GM21529 (cell line): ENCODE measurements around the gene CIDEA.
"Not testable (repeated sequence)": the region's sequence is repeated elsewhere in the genome, so short reads cannot be mapped to it uniquely, and the experiment has no call there.

ENCODE experiments used
- ATAC-seq: cut with Tn5 transposase; IDR thresholded peaks from one replicate; pipeline ENCODE4 v1.9.1; 2021; ENCODE audit not compliant: unreplicated experiment

The CIDEA gene, protein sequence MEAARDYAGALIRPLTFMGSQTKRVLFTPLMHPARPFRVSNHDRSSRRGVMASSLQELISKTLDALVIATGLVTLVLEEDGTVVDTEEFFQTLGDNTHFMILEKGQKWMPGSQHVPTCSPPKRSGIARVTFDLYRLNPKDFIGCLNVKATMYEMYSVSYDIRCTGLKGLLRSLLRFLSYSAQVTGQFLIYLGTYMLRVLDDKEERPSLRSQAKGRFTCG

DNA sequence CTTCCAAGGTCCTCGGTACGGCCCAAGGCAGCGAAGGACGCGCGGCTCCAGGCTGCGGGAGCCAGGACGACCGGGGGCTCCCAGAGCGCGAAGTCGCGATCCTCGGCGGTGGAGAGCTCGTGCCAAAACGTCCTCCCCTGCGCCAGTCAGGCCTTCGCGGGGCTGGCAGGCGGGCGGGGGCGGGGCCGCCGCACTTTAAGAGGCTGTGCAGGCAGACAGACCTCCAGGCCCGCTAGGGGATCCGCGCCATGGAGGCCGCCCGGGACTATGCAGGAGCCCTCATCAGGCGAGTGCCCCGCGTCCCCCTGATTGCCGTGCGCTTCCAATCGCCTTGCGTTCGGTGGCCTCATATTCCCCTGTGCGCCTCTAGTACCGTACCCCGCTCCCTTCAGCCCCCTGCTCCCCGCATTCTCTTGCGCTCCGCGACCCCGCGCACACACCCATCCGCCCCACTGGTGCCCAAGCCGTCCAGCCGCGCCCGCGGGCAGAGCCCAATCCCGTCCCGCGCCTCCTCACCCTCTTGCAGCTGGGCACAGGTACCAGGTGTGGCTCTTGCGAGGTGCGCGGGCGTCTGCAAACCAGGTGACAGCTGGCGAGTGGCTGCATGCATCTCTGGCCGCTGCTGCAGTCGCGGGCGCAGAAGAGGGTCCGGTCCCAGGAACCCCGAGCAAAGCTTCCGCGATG is at the start of gene CIDEA:
Gene CIDEA, plus strand, starts transcription at position 226 of the 684 bp plus-strand sequence. Its CDS starts 23 bp downstream, at position 249.
- ATAC-seq, result no peak

DNA sequence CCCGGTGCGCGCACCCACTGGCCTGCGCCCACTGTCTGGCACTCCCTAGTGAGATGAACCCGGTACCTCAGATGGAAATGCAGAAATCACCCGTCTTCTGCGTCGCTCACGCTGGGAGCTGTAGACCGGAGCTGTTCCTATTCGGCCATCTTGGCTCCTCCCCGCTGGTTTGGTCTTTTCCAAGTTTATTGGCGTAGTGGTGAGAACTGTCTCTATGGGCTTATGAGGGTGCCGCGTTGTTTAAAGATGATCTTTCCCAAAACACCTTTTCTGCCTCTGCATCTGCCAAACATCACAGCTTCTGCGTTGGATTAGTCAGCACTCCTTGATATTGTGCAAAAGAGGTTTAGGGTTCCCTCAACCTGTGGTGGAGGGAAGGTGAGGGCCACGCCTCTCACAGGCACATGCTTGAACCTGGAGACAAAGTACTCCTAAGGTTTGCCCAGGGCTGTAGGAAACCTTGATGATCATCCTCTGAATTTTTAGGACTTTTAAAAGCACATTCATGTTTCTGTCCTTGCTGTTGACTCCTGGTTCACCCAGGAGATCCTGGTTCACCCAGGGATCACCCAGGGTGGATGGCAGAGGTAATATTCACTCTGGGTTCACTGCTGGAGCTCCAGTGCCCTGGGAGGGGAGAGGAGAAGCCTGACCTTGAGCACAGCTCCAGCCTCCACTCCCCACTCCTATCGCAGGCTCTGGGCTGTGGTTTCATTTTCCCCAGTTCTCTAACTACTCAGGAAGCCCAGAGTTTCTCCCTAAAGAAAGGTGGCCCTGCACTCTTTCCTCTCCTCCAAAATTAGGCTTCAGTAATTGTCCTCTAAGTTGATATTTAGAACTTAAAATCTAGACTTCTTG is 45.6 kb upstream of the CIDEA start:
- ATAC-seq, result not testable (repeated sequence)

DNA sequence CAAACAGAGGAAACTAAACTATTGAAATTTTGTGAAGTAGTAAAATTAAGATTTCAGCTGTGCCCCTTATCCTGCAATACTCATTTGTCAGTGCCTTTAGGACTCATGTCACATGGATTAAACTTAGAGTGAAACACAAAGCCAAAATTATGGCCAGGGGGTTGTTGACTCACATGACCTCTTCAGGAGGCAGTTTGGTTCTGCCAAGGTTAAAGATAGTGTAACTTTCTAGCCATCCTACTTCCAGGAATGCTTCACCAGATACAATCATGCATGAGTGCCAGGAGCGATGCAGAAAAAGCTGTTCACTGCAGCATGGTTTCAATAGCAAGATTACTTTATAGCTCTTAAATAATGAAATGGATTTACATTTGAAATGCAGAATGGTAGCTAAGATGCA is 41.9 kb upstream of the CIDEA start:
- ATAC-seq, result not testable (repeated sequence)

DNA sequence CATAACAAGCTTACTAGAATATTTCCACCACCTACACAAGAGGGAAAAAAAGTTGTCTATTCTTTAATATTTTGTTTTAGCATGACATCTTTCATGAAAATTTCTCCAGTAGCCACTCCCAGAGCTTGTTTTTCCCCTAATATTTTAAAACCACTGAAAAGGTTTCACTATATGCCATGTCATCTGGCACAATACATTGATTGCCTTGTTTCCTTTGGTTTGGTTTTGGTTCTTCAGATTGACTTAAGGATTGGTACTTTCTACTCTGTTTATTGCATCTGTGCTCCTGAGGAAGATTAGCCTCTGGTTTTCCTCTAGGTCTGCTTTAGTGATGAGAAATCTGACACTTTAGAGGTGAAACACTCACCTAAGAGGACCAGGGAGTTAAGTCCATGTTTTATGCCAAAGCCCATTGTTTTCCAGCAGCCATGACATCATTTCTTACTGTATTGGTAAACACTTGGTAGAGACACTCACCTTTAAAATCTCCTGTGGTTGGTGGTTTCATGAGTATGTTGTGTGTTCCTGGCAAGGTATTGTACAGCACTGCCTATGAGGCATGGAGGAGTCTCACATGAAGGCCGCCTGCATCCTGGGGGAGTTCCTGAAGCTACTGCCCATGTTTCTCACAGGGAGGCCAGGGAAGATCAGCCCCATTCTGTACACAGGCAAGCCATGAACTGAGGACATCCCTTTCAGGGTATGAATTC is 39.7 kb upstream of the CIDEA start:
- ATAC-seq, result not testable (repeated sequence)

DNA sequence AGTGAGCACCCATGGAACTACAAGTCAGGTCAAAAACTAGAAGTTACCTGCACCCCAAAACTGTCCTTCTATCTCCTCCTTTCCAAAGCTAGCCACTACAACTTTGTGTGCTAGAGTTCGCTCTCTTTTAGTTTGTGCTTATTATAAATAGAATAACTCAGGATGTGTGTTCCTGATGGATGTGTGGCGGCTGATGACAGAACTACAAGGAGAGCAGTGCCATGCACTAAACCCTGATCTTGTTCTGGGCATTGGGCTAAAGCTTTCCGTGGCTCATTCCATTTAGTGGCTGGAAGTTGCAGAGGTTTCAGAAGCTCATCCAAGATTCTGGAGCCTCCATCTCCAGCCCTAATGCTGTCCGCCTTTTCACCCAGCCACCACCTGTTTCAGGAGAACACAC is 37.7 kb upstream of the CIDEA start:
- ATAC-seq, result not testable (repeated sequence)

DNA sequence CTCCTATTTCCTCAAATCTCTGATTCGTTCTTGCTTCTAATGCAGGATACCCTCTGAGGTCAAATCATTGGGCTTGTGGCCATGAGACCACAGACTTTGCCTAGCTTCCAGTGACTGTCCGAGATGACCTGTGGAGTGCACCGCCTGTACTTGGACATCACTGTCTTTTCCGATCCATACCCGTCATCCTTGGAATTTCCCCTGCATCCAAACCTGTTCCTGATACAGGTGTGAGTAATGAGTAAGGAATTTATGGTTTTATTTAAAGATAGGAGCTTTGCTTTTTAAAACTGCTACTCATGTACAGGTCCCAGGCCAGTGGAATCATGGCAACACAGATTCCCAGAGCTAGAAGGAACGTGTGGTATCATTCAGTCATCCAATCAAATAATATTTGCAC is 35.6 kb upstream of the CIDEA start:
- not testable (repeated sequence) for ATAC-seq

DNA sequence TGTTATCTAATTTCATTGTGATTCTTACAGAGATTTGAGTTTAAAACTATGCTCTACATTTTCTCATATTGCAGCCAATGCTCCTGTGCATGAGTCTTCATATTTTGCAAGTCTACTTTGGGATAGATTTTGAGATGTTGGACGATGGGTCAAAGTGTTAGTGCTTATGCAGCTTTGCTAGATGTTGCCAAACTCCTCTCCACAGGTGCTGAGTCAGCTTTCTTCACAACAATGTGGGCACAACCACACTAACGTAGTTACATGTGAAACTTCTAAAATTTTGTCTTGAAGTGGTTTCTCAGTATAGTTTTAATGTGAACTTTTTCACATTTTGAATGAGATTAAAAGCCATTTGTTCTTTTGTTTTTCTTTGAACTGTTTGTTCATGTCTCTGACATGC is 32.1 kb upstream of the CIDEA start:
- ATAC-seq, result not testable (repeated sequence)

DNA sequence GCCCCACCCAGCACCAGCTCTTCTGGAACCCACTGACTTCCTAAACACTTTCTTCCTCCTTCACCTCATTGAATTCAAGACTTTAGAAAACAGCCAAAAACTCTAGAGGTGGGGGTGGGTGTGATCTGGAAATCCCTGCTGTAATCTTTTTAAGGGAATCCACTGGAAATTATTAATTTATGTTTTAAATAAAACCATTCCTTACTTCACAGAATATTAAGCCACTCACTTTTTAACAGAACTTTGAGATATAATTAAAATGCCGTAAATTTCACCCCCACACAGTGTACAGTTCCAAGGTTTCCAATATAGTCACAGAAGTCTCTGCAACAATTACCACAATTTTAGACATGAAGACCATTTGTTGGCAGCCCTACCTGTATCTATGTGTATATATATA is 30.8 kb upstream of the CIDEA start:
- not testable (repeated sequence) for ATAC-seq

DNA sequence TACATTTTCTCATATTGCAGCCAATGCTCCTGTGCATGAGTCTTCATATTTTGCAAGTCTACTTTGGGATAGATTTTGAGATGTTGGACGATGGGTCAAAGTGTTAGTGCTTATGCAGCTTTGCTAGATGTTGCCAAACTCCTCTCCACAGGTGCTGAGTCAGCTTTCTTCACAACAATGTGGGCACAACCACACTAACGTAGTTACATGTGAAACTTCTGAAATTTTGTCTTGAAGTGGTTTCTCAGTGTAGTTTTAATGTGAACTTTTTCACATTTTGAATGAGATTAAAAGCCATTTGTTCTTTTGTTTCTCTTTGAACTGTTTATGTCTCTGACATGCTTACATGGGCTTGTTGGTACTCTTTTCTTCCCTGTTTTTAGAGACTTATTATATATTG is 27.4 kb upstream of the CIDEA start:
- ATAC-seq, result not testable (repeated sequence)

DNA sequence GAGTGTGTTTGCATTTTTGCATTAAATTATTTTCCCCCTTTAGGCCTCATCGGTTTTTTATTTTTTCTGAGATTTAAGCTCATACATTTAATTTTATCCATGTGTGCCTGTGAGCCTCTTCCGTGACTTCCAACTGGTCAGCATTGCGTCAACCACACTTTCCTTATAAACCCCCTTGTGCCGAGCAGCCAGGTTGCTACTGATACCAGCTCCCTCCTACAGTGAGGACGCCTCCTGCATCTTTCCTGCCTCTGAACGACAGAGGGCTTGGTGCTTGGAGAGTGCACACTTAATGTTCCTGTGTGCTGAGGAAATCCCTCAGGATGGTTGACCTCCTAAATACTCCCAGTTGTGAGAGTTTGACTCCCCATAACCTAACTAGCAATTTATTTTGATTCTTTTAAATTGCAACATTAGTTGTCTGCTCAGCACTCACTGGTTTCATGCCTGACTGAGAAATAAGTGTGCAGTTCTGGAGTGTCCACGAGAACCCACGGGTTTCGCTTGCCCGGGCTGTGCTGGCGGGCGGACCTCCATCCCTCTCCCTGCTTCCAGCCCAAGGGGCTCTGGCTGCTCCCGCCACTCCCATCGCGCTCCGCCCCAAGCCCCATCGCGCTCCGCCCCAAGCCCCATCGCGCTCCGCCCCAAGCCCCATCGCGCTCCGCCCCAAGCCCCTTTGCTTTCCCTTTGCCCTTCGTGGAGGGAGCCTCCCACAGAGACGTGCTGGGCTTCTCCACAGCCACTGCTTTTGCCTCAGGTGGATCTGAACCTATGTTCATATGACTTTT is 26.6 kb upstream of the CIDEA start:
- ATAC-seq, result not testable (repeated sequence)

DNA sequence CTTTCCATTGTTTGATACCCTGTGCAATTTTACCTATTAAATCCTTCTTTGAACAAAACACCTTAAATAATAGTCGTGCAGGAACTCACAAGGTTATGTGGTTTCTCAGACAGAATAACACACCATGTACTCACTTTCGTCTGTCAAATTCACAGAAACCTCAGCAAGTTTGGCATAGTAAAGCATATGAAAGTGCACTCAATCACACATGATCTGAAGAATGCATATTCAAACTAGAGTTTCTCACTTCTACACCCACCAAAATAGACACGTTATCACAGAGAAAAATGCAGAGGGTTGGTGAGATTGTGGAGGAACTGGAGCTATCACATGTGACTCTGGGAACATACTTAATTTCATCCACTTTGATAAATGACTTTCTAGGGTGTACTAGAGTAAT is 25.9 kb upstream of the CIDEA start:
- ATAC-seq, result not testable (repeated sequence)

DNA sequence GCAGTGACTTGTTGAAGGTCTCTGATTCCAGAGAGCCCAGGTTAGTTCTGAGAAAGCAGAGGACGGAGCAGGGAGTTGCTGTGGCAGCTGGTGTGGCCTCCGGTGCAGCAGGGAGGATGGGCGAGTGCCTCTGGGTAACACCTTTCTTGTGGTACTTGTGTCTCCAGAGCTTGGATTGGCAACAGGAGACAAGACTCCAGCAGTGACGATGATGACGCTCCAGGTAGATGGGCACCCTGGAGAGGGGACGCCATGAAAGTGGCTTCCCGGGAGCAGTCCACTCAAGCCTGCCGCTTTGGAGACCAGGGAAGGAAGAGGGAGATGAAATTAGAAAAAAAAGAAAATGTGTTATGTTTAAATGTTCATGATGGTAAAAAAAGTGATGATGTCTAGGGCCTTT is 23.6 kb upstream of the CIDEA start:
- ATAC-seq, result not testable (repeated sequence)

DNA sequence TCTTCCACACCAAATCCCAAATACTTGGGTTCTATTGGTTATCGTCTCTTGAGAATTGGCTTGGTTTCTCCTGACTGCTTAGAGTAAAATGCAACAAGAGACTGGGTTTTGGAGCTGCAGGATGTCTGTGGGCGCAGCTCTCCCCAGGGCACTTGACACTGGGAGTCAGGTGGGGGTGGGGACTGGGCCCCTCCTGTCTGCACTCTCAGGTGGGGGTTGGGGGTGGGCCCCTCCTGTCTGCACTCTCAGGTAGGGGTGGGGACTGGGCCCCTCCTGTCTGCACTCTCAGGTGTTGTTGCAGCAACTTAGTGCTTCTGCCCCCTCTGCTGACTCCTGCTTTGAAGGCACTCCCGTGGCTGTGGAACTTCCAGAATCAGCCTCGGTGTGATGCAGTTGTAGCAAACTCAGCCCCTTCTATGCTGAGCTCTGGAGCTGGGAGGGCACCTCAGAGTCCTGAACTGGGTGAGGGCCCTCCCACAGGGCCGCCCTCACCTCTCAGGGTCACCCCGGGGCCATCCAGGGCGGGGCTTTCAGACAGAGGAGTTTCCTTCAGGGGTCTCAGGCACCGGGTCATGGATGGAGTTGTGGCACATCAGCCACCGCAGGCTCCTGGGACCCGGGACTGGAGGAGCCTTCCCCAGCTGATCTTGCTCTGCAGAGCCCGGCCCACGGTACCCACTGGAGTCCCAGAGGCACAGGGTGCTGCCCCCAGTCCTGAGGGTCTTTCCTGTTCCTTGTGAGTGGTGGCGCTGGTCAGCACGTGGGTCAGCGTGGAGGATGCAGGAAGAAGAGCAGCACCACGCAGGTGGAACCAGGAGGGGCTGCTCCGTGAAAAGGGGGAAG is 22.9 kb upstream of the CIDEA start:
- no peak for ATAC-seq

DNA sequence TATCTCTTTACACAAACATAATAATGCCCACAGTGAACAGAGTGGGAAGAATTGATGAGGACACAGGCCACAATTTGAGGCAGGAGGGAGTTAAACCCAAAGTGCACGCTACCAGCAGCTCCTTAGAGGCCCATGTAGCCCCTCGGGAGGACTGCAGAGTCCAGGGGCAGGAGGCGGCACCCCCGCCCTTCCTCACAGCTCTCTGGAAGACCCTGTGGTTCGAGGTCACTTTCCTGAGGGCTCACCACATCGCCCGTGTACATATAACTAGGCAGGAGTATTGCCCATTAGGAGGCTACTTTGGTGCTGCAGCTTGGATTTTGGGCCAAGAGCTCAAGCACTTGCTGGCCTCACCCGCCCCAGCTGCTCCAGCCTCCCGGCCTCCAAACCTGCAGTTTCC is 22.2 kb upstream of the CIDEA start:
- ATAC-seq, result no peak

DNA sequence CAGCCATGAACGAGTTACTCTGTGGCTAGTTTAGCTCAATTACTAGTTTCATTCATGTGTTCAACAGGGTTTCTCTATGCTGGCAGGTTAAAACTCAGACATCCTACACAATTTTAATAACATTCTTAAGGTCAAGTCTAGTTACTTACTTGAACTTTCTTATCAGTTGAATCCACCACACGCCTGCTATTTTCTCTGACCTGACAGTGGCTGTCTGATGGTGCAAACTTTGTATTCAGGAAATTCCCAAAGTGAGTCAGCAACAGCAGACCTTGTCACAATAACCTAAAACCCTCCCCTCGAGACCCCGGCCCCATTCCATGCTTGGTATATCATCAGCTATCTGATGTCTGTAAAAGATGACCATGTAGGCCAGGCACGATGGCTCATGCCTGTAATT is 20.8 kb upstream of the CIDEA start:
- ATAC-seq, result no peak

DNA sequence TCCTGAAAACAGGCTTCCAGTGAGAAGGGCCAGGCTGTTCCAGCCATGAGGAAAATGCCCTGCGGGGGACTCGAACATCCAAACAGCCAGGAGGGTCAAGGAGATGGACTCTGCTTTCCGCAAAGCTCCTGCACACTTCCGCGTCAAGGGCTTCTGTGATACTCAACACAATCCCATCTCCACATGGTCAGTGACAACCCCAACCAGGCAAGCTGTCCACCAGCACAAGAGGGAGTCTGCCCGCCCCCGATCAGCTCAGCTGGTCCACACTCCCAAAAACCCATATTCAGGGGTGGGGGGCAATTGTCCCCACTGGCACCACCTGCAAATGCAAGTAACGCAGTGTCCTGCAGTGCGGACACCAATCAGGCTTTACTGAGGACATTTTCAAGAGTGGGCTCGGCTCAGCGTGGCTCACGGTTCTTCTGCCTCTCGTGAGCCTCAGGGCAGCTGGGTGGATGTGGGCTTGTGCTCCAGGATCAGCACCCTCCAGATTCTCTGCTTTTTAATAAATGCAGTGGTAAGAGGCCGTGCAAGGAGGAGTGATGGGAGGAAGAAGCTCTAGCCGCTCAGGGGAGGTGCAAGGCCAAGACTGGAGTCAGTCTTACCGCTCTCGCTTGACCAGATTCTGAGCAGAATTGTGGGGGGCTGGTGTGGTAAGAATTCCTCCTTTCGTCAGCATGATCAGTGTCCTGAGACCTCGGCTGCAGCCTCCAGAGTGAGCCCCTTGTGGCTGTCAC is 19.5 kb upstream of the CIDEA start:
- ATAC-seq, result no peak

DNA sequence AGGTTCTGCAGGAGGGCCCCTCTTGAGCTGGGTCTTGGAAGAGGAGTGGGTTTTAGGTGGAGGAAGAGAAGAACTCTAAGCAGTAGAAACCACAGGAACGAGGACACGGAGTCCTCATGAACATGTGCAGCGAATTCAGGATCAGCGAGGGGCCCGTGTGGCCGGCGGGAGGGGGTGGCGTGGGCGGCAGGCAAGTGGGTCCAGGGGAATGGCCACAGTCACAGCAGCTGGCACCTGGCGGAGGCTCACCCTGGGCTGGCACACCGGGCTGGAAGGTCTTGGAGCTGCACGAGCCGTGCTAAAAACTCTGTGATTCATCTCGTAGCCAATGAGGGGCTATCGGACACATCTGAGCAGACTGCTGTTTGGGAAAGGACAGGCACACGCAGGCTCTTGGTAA is 18.0 kb upstream of the CIDEA start:
- no peak for ATAC-seq

DNA sequence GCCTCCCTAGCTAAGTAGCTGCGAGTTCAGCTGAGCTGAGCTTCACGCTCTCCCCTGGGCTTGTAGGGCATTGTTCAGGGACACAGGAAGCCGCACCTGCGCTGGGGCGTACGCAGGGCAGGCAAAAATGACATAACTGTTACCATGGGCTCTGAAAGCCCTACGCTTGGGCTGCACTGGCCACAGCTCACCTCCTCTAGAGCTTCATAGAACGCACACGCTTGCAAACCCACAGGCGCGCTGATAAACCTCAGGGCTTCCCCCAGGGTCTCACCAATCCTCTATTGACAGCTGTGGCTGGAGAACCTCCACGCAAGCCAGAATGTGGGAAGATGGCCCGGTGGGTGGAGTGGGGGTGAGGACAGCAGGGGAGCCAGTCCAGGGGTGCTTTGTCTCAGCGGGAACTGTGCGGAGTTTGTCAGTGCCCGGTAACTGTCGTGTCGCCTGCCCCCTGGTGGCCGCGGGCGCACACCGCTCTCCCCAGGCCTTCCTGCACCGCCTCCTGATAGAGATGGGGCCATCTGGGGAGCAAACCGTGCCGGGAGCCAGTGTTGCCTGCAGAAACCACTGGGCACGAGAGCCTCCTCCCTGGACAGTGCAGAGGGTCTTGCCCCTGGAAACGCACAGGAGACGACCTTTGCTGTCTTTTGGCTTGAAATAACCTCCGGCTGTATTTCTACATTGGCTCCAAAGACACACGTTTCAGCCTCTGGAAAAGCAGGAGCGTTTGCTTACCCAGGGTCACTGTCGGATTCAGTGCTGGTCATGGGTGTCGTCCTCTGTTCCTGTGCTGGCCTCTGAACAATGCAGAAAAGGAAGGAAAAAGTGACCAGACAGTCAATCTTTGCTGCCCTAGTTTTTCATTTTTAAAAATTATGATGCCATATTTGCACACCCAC is 17.0 kb upstream of the CIDEA start:
- no peak for ATAC-seq
